Superior temporal gyrus (tissue), 1 donor: ENCODE data around the gene IGBP1.
"Not testable (repeated sequence)": the region's sequence is repeated elsewhere in the genome, so short reads cannot be mapped to it uniquely, and the experiment has no call there.

Experiments used
- DNase-seq: peaks from one replicate; pipeline ENCODE4 v3.0.0-alpha.2; 2016; ENCODE audit errors: extremely low spot score

IGBP1 gene

DNA sequence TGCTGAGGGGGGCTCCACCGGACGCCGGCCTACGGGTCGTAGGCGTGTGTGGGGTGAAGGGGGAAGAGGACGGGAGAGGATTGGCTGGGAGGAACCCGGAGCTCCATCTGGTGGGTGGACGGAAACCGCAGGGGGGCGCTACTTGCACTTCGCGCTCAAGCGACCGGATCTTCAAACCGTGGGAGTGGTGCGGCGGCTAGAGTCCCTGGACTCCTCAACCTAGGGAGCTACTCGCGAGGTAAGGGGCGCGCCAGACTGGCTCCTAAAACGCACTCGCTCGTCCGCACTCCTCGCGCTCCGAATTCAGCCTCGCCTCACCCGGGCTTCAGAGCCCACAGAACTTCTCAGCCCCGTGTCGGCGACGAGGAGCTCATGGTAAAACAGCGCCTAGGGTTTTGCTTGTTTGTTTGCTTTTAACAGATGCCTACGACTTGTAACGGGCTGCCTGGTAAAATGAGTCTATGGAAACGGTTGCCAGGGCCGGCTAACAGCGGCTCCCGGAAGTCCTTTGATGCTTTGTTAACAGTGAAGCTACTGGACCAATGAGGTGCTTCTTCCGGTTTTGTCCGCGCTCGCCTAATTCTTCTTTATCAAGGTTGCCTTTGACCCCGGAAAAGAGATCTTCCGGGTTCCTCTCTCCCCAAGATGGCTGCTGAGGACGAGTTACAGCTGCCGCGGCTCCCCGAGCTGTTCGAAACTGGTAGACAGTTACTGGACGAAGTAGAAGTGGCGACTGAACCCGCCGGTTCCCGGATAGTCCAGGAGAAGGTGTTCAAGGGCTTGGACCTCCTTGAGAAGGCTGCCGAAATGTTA lies at the start of gene IGBP1:
IGBP1 (plus strand) TSS at position 145 of the 813 bp plus-strand sequence; CDS start at position 646, 501 bp downstream.
- peak; percentile 93 for DNase-seq

- no peak for DNase-seq
Observed at GRCh38 chrX:70084592-70085240, 48.5 kb upstream of the IGBP1 start.

DNA sequence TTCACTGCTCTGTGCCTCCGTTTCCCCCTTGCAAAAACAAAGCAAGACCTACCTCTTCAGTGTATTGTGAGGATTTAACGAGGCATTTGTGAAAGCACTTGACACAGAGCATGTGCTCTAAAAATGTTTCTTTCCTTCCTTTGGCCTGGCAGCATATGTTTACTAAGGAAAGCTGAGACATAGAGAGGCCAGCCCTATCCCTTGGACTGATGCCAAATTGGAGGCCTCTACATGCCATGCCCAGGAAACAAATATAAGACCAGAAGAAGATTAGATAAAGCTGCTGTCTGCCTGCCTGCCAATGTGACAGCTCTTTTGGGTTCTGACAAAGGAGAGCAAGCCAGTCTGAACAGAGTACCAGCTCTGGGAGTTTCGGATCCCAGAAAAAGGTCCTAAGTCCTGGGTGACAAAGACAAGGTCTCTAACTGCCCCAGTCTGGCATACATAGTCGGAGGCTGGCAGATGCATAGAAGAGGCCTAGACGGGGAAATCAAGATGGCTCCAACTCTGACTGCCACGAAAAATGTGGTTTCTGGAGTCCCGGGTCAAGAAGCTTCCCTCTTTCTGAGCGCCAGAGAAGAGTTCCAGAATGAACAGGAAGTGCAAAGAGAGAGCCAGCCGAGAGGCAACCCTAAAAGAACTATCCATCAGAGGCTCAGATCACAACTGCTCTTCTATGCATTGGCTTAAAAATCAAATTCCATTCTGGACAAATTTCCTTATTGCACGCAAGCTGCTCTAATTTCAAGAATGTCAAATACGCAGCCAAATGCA lies 45.2 kb upstream of the IGBP1 start:
- DNase-seq, result no peak

DNA sequence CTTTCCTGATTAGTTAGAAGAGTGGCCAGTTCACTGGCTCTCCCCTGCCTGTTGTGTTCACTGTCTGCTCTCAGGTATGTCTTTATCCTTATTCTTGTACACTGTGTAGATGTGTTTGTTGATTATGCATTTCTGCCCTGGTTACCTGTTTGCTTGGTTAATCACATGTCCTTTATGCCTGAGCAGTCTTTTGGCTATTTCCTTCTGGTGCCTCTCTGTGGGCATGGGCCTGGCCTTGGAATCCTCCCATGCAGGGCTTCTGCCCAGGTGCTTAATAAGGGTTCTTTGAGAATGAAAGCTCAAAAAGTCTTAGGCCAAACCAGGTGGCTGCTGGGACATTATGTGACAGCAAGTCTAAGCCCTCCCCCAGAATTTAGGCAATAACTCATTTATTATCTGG lies 44.5 kb upstream of the IGBP1 start:
- DNase-seq, result no peak

DNA sequence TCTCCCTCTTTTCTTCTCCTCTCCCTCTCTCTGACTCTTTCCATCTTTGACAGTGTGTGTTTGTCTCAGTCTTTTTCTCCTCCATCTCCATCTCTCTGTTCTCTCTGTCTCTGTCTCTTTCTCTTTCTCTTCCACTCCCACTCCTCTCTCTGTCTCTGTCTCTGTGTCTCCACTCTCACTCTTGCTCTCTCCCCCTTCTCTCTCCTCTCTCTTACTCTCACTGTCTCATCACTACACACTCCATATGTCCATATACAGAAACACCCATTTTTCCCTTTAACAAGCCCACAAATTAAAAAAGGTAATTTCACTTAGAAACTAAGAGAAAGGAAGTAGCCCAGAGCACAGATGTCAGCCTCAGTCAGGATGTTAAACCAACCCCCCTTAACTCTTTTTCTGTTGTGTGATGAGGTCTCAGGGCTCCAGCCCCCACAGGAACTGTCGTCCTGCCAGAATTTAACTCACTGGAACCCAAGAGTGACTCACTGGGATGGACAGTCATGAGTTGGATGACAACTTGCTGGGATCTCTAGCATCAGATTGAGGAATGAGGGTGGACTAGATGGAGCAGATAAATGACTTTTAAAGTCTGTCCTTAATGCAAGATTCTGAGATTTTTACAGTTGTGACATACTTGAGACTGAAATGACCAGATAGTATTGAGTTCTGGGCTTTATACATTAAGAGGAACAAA lies 43.5 kb upstream of the IGBP1 start:
- no peak for DNase-seq

- DNase-seq, result no peak
Observed at GRCh38 chrX:70092247-70092646, 41.0 kb upstream of the IGBP1 start.

- no peak for DNase-seq
Observed at GRCh38 chrX:70096052-70096451, 37.2 kb upstream of the IGBP1 start.

DNA sequence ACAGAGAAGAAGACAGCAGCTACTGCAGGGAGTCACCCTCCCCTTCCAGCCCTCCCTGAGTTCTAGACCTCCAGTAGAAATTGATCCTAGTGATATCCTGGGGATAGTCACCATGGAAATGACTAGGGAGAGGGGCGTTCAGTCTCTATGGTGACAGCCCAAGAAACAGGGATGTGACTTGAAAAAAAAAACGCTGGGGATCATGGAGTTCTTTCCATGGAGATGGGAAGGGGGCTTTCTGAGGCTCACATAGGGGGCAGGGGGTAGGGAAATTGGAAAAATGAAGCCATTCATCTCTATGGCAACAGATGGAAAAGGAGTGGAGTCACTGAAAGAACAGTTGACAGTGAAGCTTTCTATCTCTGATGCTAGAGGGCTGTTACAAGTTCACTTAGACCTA lies 28.0 kb upstream of the IGBP1 start:
- DNase-seq, result no peak

GRCh38 chrX:70111436-70112026 lies 21.7 kb upstream of the IGBP1 start:
- not testable (repeated sequence) for DNase-seq

DNA sequence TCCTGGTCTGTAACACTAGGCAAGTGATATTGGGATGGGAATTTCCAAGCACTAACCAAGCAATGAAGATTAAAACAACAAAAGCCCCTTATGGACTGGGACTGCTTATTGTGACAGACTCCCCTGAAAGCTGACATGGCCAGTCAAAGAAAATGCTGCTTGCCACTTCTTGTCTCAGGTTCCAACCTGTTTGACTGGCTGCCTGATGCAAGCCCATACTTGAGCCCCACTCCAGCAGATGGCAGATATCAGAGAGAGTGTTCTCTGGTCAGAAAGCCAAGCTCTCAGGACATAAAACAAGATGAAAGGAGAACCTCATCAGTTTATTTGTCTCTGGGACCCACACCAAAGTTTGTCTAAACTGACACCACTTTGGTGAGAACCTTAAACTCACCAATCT lies 15.5 kb upstream of the IGBP1 start:
- DNase-seq, result no peak

- DNase-seq, result not testable (repeated sequence)
Observed at GRCh38 chrX:70123014-70123413, 10.2 kb upstream of the IGBP1 start.

GRCh38 chrX:70124678-70125077 lies 8.6 kb upstream of the IGBP1 start:
- no peak for DNase-seq

- no peak for DNase-seq
Observed at GRCh38 chrX:70128071-70128470, 5.2 kb upstream of the IGBP1 start.

DNA sequence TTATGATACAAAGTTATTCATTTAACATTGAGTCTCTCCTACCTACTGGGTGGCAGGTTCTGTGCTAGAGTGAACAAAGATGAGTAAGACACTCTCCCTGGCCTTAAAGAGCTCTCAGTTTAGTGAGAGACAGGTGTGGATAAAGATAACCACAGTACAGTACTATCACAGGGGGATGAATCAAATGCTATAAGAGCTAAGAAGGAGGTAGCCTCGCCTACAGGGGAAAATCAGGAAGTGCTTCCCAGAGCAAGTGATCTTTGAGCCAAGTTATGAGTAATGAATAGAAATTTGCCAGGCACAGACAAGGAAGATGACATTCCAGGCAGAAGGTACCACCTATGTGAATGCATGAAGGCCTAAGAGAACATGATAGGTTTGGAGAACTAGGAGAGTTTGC lies 3.4 kb upstream of the IGBP1 start:
- DNase-seq, result no peak

- DNase-seq, result no peak
Observed at GRCh38 chrX:70132224-70132623, 1.0 kb upstream of the IGBP1 start.

DNA sequence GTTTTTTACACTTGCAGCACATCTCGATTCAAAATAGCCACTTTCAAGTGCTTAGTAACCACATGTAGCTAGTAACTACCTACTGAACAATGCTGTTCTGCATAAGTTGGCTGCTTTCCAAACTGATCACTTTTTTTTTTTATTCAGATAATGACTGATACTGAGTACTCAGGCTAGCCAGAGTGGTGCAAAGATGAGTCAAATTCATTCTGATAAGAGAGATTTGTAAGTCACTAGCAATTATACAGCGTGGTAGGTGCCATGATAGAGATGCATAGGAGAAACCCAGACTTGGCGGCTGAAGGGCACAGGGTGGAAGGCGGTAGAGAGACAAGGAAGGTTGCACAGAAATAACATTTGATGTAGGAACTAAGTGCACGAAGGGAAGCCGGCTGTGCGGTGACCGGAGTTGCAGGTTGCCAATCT lies 357 bp upstream of the IGBP1 start:
- peak; percentile 51 for DNase-seq

DNA sequence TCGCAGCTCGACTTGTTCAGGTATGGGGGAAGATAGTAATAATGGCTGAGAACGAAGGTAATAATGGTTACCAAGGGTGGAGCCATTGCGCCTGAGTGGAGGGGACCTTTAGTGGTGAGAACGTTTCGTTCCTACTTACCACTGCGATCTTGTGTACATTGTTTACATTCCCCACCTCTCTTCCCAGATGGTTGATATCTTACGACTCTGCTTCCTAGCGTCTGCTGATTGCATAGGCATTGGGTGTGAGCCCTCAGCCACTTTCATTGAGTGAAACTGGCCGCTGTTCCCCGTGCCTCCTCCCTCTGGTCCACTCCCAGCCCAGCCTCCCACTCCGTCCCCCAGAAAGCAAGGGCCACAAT lies 850 bp downstream of the IGBP1 start:
- no peak for DNase-seq

DNA sequence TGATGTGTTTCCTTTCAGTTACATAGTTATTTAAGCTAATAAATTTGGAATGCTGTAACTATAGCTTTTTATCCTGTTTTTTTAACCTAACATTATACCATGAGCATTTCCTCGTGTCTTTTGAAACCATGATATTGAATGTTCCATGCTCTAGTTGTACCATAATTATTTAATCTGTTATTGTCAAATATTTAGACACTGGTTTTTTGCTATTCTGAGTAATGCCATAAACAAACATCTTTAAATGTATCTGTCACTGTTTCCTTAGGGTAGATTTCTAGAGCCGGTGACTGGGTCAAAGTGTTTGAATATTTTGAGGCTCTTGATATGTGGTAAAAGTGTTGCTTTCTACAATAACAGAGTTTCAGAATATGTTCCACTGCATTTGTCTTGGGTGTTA lies 5.4 kb downstream of the IGBP1 start:
- DNase-seq, result no peak

DNA sequence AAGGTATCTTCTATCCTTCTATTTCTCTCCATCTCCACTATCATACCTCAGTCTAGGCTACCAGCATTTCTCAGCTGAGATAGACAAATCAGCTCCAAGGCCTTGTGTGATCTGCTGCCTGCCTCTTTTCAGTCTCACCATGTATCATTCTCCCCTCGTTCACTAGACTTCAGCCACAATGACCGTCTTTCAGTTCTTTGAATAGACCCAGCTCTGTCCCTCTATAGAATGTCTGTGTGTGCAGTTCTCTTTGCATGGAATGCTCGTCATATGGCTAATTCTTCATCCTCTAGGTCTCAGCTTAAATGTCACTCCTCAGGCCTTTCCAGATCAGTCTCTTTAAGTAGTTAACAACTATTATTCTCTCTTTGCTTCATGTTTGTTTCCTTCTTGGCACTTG lies 6.5 kb downstream of the IGBP1 start:
- peak; percentile 29 for DNase-seq

DNA sequence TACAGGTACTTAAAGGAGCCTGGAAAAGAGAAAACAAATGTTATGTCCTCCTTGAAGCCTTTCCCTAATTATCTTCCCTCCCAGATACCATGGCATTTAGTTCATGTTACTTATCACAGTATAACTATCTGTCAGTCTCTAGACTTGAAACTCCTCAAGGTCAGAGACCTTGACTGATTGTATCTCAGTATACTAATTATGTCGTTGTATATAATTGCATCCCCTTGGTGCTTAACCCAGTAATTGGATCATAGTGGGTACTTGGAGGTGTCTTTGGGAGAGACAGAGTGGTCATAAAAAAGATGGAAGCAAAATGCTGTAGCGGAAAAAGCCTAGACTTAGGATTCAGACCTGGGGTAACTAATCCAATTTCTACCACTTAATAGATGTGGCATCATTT lies 8.1 kb downstream of the IGBP1 start:
- no peak for DNase-seq
